ENCODE measurements around the gene MYO7B. TPM values are rescaled to one million over a fixed set of nuclear protein-coding genes. Genes with fewer than 3 reads are reported as not detected.

Gene MYO7B
- total RNA-seq, 6 experiments from 2014 or later: 0.74 to 1.3 (median 0.98) TPM

- DNase-seq: no peak
- Mint-ChIP-seq H3K4me1 (ENCODE audit: low read depth) (no peaks in the 10 kb centered on the region), H3K9me3 (no peaks in the 10 kb centered on the region), H3K4me3 (no peak overlapping the region), H3K36me3 (ENCODE audit: low read depth) (peaks cover 12% of the 10 kb centered on the region), H3K27ac (no peak overlapping the region), H3K27me3 (ENCODE audit: insufficient read depth) (peaks cover 5% of the 10 kb centered on the region; the same call in 1 of the 2 replicates)
- TF ChIP-seq CTCF (IDR thresholded peaks at IDR 0.05): no peak
Measured at GRCh38 chr2:127655209-127656073, 120.0 kb downstream of the MYO7B start.

- Mint-ChIP-seq H3K27me3 (ENCODE audit: insufficient read depth) (peaks cover 5% of the 10 kb centered on the region; the same call in 1 of the 2 replicates), H3K4me1 (ENCODE audit: low read depth) (peaks cover 8% of the 10 kb centered on the region), H3K27ac (no peak overlapping the region), H3K4me3 (no peak overlapping the region), H3K9me3 (no peaks in the 10 kb centered on the region), H3K36me3 (ENCODE audit: low read depth) (peaks cover 14% of the 10 kb centered on the region)
- no peak for DNase-seq
- no peak for TF ChIP-seq CTCF (IDR thresholded peaks at IDR 0.05)
Measured at GRCh38 chr2:127656569-127657231, 121.2 kb downstream of the MYO7B start.

GRCh38 chr2:127657232-127657595 lies 121.7 kb downstream of the MYO7B start:
- no peaks in the 10 kb centered on the region for H3K9me3 Mint-ChIP-seq
- H3K27me3 Mint-ChIP-seq (ENCODE audit: insufficient read depth): peaks cover 5% of the 10 kb centered on the region; the same call in 1 of the 2 replicates
- no peak overlapping the region for H3K27ac Mint-ChIP-seq
- H3K36me3 Mint-ChIP-seq (ENCODE audit: low read depth): peaks cover 14% of the 10 kb centered on the region
- TF ChIP-seq CTCF (IDR thresholded peaks at IDR 0.05): no peak
- peaks cover 13% of the 10 kb centered on the region for H3K4me1 Mint-ChIP-seq (ENCODE audit: low read depth)
- H3K4me3 Mint-ChIP-seq: no peak overlapping the region
- DNase-seq: no peak

GRCh38 chr2:127658146-127658545 lies 122.7 kb downstream of the MYO7B start:
- no peak for TF ChIP-seq CTCF (IDR thresholded peaks at IDR 0.05)
- Mint-ChIP-seq H3K4me1 (ENCODE audit: low read depth) (peaks cover 21% of the 10 kb centered on the region), H3K27ac (no peak overlapping the region), H3K36me3 (ENCODE audit: low read depth) (peaks cover 14% of the 10 kb centered on the region), H3K4me3 (no peak overlapping the region), H3K9me3 (no peaks in the 10 kb centered on the region), H3K27me3 (ENCODE audit: insufficient read depth) (peaks cover 5% of the 10 kb centered on the region; the same call in 1 of the 2 replicates)
- no peak for DNase-seq

GRCh38 chr2:127658641-127659407 lies 123.3 kb downstream of the MYO7B start:
- Mint-ChIP-seq H3K36me3 (ENCODE audit: low read depth) (peaks cover 14% of the 10 kb centered on the region), H3K27me3 (ENCODE audit: insufficient read depth) (peaks cover 6% of the 10 kb centered on the region; the same call in 1 of the 2 replicates), H3K9me3 (no peaks in the 10 kb centered on the region), H3K4me3 (no peak overlapping the region), H3K27ac (no peak overlapping the region), H3K4me1 (ENCODE audit: low read depth) (peaks cover 21% of the 10 kb centered on the region)
- TF ChIP-seq CTCF (IDR thresholded peaks at IDR 0.05): no peak
- DNase-seq: no peak

Data from HFFc6 (cell line).